Caki2 (cell line): ENCODE data around the gene CALCOCO1. TPM values are rescaled to one million over a fixed set of nuclear protein-coding genes. Genes with fewer than 3 reads are reported as not detected.

Experiments
- DNase-seq: peaks from one replicate; pipeline ENCODE4 v3.0.0-alpha.2; 2015; ENCODE audit warnings: low read depth
- in situ Hi-C: cut with HindIII; loops from 2 replicates; pipeline ENCODE4 v1.10.0; 2016; ENCODE audit warnings: low sequenced_read_pairs, low pct_unique_long_range_greater_than_20kb, mixed read lengths
- total RNA-seq: library from RNA; depleted of rRNA; stranded (reverse); fragments of >200 nt; shearing (Covaris generic); gene quantifications from 2 replicates; pipeline ENCODE4 v1.2.3, GENCODE V29; 2014; ENCODE audit warnings: low replicate concordance

Gene CALCOCO1
- total RNA-seq, 1 experiment from 2014 or later, result 25.9 TPM

DNA sequence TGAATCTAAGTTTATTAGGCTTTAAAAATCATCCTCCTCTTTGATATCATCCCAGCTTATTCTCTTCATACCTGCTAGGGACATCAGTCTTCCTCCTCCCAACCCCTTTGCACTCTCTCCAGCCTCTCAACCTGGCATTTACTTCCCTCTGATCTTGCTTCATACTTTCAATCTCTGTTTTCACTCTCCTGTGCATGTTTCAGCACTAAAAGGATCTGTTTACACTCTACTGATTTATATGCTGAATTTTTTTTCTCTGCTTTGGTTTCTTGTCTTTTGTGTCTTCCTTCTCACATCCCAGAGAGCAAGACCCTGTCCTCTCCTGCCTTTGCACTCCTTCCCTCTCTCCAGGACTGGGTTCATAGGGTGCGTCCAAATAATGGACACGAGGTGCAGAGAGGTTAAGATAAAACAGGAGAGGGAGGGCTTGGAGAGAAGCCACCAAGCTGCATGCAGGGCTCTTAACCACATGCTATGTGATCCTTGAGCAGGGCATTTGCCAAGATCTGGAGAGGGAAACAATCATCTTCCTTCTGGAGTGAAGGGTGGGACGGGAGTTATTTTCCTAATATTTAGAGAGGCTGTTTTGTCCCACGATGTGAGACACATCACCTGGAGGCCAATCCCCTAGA is 27.5 kb upstream of the CALCOCO1 start:
- in situ Hi-C loops, result no loop called here
- DNase-seq, result no peak

DNA sequence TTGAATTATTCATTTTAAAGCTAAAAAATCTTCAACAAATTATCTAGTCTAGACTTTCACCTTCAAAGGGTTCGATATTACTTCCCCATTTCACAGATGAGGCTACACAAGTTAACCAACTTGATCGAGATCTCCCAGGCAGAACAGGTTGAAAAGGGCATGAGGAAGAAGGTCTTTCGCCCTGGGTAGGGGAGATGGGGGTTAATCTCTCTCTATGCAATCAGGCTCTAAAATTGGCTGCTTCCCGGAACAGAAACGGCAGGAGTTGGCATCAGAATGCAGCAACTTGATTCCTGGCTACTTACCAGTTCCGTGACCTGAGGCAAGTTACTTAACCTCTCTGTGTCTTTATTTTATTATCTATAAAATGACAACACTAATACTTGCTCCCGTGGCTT is 26.9 kb upstream of the CALCOCO1 start:
- in situ Hi-C loops, result no loop called here
- DNase-seq, result no peak

DNA sequence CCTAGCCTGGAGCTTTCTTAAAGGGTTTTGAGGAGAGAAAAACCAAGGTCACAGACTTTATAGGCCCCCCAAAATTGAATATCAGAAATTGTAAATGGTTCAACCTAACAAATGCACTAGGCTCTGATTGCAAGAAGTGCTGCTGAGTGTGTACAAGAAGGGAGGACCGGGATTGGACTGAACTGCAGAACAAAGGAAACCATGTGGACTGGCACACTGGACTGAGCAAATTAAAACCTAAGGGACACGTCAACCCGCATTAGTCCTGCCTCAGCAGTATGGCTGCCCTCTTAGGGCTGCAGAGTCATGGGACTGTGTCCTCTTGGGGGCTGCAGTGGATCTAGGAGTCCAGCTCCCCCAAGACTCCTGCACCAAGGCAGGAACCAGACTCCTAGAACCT is 25.4 kb upstream of the CALCOCO1 start:
- no peak for DNase-seq
- in situ Hi-C loops, result no loop called here

DNA sequence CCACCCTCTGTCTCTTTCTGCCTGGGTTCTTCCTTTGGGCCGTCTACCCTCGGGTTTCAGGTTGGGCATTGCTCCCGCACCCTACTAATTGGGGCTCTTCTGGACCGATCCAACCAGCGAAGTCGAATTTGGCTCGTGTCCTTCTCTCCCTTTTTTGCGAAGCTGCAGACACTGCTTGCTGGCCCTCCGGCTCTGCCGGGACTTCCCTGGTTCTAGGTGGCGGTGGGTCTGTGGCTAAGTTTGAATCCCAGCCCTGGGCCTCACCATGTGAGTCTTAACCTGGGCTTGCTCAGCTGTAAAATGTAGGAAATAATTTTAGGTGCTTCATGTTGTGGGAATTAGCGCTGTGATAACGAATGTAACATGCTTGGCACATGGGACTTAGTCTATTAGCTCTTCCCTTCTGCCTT is 24.9 kb upstream of the CALCOCO1 start:
- in situ Hi-C loops, result no loop called here
- DNase-seq, result no peak

DNA sequence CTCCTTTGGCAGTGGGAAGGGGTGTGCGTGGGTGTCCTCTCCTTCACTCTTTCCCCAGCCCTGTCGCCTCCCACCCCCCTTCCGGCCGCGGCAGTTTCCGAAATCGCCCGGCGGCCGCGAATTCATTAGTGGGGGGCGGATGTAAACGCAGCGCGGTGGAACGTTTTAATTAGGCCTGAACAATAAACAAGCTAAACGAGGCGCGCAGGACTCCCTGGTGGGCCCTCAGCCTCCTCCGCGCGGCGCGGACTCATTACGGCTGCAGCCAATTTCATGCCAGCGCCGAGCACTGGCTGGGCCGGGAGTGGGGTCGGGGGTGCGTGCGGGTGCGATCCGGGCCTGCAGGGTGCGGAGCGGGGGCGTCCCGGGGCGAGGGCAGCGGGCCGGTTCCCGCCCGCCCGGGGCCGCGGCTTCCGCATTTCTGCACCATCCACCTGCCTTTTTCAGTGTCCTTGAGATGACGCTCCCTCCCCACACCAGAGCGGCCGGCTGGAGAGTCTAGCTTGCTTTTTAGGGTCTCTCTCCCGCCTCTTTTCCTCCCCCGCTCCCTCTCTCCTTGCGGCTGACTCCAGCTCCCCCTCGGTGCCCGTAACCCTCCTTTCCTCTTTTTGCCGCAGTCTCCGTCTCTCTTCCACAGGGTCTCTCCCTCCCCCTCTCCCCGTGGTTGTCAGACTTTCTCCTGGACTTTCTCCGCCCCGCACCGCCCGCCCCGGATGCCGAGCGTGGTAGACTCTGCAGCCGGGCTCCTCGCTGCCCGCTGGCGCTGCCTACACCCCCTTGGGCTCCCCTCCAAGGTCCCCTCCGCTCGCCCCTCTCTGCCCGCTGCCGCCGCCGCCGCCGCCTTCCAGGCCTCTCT is 24.3 kb upstream of the CALCOCO1 start, which contains the start of gene CISTR:
Gene CISTR, minus strand, starts transcription at position 644 of the 856 bp plus-strand sequence.
- DNase-seq, result no peak
- in situ Hi-C loops, result no loop called here

DNA sequence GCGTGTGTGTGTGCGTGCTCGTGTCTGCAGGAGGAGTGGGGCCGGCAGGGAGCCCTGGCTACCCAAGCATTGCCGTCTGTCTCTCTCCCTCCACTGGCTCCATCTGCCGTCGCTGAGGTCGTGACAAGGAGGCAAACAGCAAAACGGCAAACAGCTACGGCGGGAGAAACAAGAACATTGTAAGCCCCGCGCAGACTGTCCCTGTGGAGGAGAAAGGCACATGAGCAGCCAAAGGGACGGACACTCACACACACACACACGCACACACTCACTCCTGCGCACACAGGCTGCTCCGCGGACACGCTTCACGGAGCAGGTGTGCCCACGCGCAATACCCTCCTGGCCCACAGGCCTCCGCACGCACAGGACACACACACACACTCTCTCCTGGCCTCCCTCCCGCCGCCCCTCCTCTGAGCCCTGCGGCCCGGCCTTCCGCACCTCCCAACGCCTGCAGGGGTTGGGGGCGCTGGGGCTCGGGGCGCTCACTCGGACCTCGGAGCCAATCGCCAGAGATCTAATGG is 23.6 kb upstream of the CALCOCO1 start:
- in situ Hi-C loops, result no loop called here
- DNase-seq, result no peak

DNA sequence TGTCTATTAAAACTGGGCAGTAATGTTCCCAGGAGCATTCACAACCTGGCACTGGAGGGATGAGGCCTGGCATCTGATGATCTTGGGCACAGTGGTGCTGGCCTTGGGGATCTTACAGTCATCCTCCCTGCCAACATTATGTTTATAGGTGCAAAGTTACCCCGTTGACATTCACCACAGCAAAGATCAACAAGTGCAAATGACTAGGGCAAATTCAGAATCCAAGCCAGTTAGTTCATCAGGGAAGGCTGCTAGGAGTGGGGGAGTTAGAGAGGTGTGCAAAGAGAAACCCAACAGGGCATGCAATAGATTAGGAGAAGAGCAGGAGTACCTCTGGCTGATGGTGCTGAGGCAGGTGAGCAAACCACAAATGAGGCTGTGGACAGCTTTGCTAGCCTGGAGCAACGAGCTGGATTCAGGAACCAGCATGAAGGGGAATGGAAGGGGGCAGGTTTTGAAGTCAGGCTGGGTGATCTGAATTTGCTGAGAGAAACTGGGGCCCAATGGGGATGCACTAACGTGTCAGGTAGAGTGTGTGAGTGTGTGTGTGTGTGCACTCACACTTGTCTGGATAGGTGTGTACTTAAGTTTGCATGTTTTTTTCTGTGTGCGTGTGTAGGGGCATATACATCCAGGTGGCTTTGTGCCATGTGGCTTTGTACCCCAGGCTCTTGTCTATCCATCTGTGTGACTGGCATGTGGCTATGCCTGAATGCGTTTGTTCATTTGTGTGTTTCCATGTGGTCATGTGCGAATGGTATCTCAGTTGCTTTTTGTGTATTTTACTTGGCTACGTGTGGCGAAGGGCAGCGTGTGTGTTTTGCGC is 22.9 kb upstream of the CALCOCO1 start:
- in situ Hi-C loops, result no loop called here
- no peak for DNase-seq

DNA sequence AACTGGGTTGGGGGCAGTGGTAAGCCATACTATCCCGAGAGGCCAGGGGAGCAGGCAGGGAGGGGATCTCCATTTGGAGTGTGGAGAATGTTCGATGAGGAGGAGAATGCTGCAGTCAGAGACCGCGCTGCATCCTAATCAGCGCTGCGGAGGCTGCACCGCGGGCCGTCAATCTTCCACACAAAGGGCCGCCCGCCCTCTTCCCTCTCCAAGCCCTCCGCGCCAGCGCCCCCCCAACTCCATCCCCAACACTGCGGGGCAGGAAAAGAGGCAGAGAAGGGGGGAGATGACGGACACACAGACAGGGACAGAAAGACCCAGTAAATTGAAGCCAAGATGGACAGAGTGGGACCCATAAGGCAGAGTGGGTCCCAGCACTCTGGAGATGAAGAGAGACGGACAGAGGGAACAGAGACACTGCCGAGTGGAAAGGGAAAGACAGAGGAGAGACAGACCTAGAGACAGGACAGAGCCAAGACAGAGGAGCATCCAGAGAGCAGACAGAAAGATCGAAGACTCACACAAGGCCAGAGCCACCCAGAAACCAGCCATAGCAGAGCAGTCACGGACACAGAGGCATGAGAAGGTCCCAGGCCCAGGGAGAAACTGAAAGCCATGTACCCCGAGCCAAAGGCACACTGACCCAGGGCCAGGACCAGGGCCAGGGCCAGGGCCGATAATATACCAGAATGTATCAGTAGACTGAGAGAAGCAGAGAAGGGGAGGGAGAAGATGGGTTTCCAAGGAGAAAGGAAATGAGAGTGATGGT is 21.0 kb upstream of the CALCOCO1 start:
- in situ Hi-C loops, result no loop called here
- DNase-seq, result no peak

DNA sequence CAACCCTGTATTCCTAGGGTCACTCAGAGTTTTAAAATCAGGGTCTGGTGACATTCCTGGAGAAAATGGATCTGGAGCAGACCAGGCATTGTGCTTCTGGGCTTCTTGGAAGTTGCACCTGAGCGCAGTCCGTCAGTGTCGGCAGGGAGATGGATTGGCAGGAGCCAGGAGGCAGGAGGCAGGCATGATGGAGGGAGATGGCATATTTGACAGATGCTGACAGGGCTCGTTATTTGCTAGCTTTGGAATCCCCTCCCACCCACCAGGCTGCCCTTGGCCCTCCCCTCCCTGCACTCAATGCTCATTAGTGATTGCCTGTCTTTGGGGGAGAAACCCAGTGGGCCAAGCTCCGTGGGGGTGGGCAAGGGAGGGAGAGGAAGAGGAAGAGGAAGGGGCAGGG is 19.8 kb upstream of the CALCOCO1 start:
- in situ Hi-C loops, result no loop called here

DNA sequence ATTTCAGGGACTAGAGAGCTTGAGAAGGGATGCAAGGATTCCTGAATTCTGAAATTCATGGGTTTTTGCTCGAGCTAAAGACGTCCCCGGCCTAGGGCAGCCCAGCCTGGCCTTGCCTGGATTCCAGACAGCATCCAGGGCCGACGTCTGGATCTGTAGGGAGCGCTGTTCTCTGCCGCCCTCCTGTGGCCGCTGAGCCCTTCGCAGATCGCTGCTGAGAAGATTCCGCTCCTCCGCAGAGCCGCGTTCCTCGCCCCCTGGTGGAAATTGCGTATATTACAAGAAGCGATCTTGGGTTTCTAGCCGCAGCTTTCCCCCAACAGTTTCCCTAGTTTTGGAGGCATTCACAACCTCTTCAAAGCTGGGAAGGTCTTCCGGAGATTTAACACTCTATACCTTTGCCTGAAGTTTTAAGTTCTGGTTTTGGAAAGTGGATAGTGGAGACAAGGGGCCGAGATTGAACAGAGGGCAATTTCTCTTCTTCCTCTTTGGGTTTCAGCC is 19.4 kb upstream of the CALCOCO1 start:
- in situ Hi-C loops, result no loop called here
- peak; percentile 80 for DNase-seq

More for the DNA sequence above, 19.8 kb upstream of the CALCOCO1 start:
- no peak for DNase-seq

DNA sequence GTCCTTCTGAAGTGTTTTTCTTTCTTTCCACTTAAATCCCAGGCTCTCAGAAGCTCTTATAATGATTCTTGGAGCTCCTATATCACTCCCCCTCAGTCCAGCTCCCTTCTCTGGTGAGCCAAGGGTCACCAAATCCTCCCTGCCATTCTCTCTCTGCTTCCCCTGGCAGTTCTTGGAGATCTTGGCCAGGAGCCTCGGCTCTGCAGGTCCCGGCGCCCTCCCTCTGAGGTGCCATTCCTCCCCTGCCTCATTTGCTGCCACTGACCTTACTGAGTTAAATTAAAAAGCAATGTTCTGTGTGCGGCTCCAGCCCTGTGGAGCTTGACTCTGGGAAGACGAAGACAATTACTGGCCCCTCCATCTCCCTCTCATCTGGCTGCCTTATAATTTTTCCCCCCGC is 17.5 kb upstream of the CALCOCO1 start:
- in situ Hi-C loops, result no loop called here
- no peak for DNase-seq

DNA sequence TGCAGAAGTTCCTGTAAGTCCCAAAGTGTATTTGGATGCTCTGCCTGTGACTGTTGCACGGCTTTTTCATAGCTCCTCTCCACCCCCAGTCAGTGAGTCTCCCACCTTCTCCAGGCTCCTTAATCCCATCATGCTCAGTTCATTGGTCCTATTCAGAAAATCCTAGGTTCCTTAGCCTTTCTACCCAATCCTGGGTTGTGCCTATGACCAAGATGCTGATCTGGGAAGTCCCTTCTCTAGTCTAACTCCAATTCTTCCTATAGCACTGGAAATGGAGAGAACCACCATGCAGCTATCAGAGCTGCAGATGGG is 16.8 kb upstream of the CALCOCO1 start:
- DNase-seq, result no peak
- in situ Hi-C loops, result no loop called here

DNA sequence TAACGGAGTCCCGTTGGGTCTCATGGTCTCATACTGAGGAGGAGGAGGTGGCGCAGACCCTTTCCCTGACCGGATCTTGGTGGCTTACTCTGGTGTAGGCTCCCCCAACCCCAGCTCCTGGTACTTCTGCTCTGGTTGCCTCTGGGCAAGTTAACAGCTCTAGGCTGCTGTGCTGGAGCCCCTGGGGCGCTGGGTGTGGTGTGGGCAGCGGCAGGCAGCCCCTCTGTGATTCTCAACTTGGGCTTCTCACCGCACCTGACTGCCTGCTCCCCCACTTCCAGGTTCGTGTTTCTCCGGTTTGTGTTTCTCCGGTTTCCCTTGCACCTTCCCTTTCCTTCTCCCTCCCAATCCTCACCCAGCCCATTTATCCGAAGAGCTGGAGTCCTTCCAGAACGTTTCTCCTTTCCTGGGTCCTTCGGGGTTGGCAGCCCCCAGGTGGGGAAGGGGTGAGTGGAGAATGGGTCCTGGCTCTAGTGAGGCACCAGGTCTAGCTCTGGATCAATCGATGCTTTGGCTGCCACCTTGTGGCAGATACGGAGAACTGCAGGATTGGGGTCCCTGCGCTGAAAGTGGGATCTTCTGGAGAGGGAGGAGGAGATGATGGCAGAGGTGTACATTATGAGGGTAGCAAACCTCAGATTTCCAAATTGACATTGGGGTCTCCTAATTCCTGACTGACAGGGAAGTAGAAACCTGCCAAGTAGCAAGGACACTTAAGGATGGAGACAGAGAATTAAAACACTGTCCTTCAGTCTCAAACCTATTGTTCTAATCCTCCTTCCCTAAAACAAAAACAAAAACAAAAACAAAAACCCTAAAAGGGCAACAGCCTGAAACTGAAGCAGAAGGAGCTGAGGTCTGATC is 16.2 kb upstream of the CALCOCO1 start:
- in situ Hi-C loops, result no loop called here

DNA sequence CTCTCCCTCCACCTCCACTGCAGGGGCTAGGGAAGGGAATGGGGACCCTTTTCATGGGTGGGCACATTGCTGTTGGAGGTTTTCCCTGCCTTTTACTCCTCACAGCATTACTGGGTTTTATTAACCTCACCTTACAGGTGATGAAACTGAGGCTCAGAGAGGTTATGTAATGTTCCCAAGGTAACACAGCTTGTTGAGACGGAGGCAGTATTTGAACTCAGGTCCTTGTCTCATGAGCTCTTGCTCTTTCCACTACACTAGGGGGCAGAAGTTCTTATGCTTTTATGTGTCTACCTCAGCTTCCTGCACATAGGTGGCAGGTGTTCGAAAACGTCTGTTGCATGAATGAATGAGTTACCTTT is 12.9 kb upstream of the CALCOCO1 start:
- in situ Hi-C loops, result no loop called here
- no peak for DNase-seq

More for the DNA sequence above, 16.2 kb upstream of the CALCOCO1 start:
- peak; percentile 64 for DNase-seq

DNA sequence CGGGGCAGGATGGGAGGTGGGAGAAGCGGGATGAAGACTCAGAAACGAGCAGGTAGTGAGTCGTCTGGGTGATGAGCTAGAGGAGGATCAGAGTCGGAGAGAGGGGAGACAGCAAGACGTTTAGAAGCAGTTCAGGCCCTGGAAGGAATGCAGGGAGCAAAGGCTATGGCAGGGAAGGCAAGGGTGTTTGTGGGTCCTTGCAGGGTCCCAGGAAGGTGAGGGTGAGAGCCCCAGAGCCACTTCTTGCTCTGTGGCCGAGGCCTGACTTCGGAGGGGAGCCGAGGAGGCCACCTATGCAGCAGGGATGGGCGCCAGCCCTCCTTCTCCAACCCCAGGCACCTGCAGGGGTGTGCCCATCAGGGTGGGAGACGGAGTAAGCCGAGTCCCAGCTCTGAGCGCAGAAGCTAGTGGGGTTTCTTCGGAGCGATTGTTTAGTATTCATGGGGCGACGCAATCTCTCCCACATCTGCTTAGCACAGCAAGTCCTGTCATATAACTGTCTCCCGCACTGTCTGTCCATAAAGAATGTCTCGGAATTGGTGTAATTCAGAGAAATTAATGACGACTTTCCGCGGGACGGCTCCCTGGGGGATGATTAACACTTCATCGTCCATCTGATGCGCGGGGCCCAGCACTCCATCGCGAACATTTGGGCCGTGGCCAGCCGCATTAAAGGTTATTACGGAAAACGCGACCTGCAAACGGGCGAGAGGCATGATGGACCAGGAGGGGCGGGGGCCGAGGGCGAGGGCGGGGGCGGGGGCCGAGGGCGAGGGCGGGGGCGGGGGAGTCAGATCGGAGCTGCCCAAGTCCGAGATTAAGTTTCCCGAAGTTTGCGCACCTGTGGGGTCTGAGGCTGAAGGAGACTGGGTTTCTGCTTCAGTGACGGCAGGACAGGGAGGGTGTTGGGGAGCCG is 12.2 kb upstream of the CALCOCO1 start:
- DNase-seq, result no peak
- in situ Hi-C loops, result no loop called here
